Suprapubic skin (tissue), 4 donors: ENCODE measurements around the gene CBS. TPM values are rescaled to one million over a fixed set of nuclear protein-coding genes. Genes with fewer than 3 reads are reported as not detected.
A peak's percentile ranks its signal among the peaks of the same experiment; 100 is the strongest.
"Not testable (repeated sequence)": the region's sequence is repeated elsewhere in the genome, so short reads cannot be mapped to it uniquely, and the experiment has no call there.

ENCODE experiments used
- DNase-seq, 2 donors: peaks; one replicate each; pipeline ENCODE4 v3.0.0-alpha.2; 2019; ENCODE audit warnings: low spot score in 2 of 2
- H3K27ac ChIP-seq: fragments of 200-600 bp; sonication (generic); one replicate; pipeline ENCODE4 v1.5.1; 2019
- H3K27me3 ChIP-seq: fragments of 200-600 bp; sonication (generic); one replicate; pipeline ENCODE4 v1.5.1; 2019
- H3K36me3 ChIP-seq: fragments of 200-600 bp; sonication (generic); one replicate; pipeline ENCODE4 v1.5.1; 2019
- H3K4me1 ChIP-seq: fragments of 200-600 bp; sonication (generic); one replicate; pipeline ENCODE4 v1.5.1; 2019
- H3K4me3 ChIP-seq: fragments of 200-600 bp; sonication (generic); one replicate; pipeline ENCODE4 v1.5.1; 2019; ENCODE audit warnings: mild to moderate bottlenecking
- H3K9me3 ChIP-seq: fragments of 200-600 bp; sonication (generic); one replicate; pipeline ENCODE4 v1.5.1; 2019
- WGBS: methylation state at CpG from one replicate; pipeline ENCODE4 v1.1.5; 2018; 5-methylcytosine and 5-hydroxymethylcytosine counted together
- total RNA-seq, 4 donors: library from RNA; depleted of rRNA; stranded (reverse); fragments of >200 nt; gene quantifications; one replicate each; pipeline ENCODE4 v1.1.0, GENCODE V29; 2016

CBS gene
- total RNA-seq: 1 to 10 TPM; 3.3 to 7.1 (median 6.1) TPM

- H3K27me3 ChIP-seq, DNase-seq, H3K4me1 ChIP-seq, H3K36me3 ChIP-seq, H3K27ac ChIP-seq, H3K9me3 ChIP-seq, H3K4me3 ChIP-seq: not testable (repeated sequence)
- WGBS: no CpG with 5 or more reads among the region's 84 CpGs
Observed at GRCh38 chr21:43075170-43076022, at the start of gene CBS. Gene CBS, minus strand, starts transcription at chr21:43075835. Its CDS starts 3,642 bp downstream, at chr21:43072193.

GRCh38 chr21:43115956-43116355 is 40.3 kb upstream of the CBS start:
- H3K4me1 ChIP-seq, H3K9me3 ChIP-seq: not testable (repeated sequence)
- WGBS: no CpG with 5 or more reads among the region's 4 CpGs

GRCh38 chr21:43114483-43114882 is 38.8 kb upstream of the CBS start:
- not testable (repeated sequence) for H3K27me3 ChIP-seq, H3K36me3 ChIP-seq, H3K9me3 ChIP-seq, H3K27ac ChIP-seq, H3K4me3 ChIP-seq, H3K4me1 ChIP-seq, DNase-seq
- WGBS: no CpG with 5 or more reads among the region's 6 CpGs

More at GRCh38 chr21:43115956-43116355, 40.3 kb upstream of the CBS start:
- not testable (repeated sequence) for DNase-seq, H3K27me3 ChIP-seq, H3K36me3 ChIP-seq, H3K4me3 ChIP-seq, H3K27ac ChIP-seq

- H3K9me3 ChIP-seq, H3K27ac ChIP-seq, H3K36me3 ChIP-seq, H3K27me3 ChIP-seq, H3K4me3 ChIP-seq, DNase-seq, H3K4me1 ChIP-seq: not testable (repeated sequence)
- no CpG with 5 or more reads among the region's 7 CpGs for WGBS
Observed at GRCh38 chr21:43109006-43109405, 33.4 kb upstream of the CBS start.

- not testable (repeated sequence) for H3K27me3 ChIP-seq, DNase-seq, H3K4me1 ChIP-seq, H3K27ac ChIP-seq, H3K4me3 ChIP-seq, H3K36me3 ChIP-seq, H3K9me3 ChIP-seq
- no CpG with 5 or more reads among the region's 17 CpGs for WGBS
Observed at GRCh38 chr21:43108177-43108576, 32.5 kb upstream of the CBS start.

GRCh38 chr21:43107794-43108137 is 32.1 kb upstream of the CBS start:
- no CpG with 5 or more reads among the region's 17 CpGs for WGBS
- not testable (repeated sequence) for H3K4me3 ChIP-seq, H3K9me3 ChIP-seq, DNase-seq, H3K36me3 ChIP-seq, H3K4me1 ChIP-seq, H3K27ac ChIP-seq, H3K27me3 ChIP-seq

- H3K4me3 ChIP-seq, H3K4me1 ChIP-seq, H3K27me3 ChIP-seq, H3K36me3 ChIP-seq, H3K9me3 ChIP-seq, H3K27ac ChIP-seq: not testable (repeated sequence)
- WGBS: no CpG with 5 or more reads among the region's 107 CpGs
- peak; percentile 65 to 76 for DNase-seq
Observed at GRCh38 chr21:43106965-43107793, 31.5 kb upstream of the CBS start, which contains the start of gene U2AF1. Gene U2AF1, minus strand, starts transcription at chr21:43107570. Its CDS starts 76 bp downstream, at chr21:43107494.

GRCh38 chr21:43104642-43105041 is 29.0 kb upstream of the CBS start:
- not testable (repeated sequence) for DNase-seq, H3K27me3 ChIP-seq, H3K4me3 ChIP-seq, H3K9me3 ChIP-seq, H3K4me1 ChIP-seq, H3K36me3 ChIP-seq, H3K27ac ChIP-seq
- 60% methylated on average over 2 of the region's 5 CpGs for WGBS

- H3K27me3 ChIP-seq, H3K4me1 ChIP-seq, H3K4me3 ChIP-seq, DNase-seq, H3K9me3 ChIP-seq, H3K36me3 ChIP-seq, H3K27ac ChIP-seq: not testable (repeated sequence)
- WGBS: no CpG with 5 or more reads among the region's 4 CpGs
Observed at GRCh38 chr21:43102281-43102680, 26.6 kb upstream of the CBS start.

- H3K4me1 ChIP-seq, H3K4me3 ChIP-seq, H3K9me3 ChIP-seq, H3K36me3 ChIP-seq, H3K27ac ChIP-seq, H3K27me3 ChIP-seq, DNase-seq: not testable (repeated sequence)
- no CpG with 5 or more reads among the region's 5 CpGs for WGBS
Observed at GRCh38 chr21:43101676-43102075, 26.0 kb upstream of the CBS start.

- not testable (repeated sequence) for H3K9me3 ChIP-seq, H3K4me1 ChIP-seq, H3K27ac ChIP-seq, H3K27me3 ChIP-seq, H3K36me3 ChIP-seq, H3K4me3 ChIP-seq, DNase-seq
- WGBS: no CpG with 5 or more reads among the region's 7 CpGs
Observed at GRCh38 chr21:43101000-43101399, 25.4 kb upstream of the CBS start.

GRCh38 chr21:43091979-43092614 is 16.5 kb upstream of the CBS start:
- H3K27me3 ChIP-seq, H3K4me1 ChIP-seq, H3K9me3 ChIP-seq, H3K4me3 ChIP-seq, H3K27ac ChIP-seq, H3K36me3 ChIP-seq, DNase-seq: not testable (repeated sequence)
- WGBS: no CpG with 5 or more reads among the region's 16 CpGs

- H3K4me1 ChIP-seq, H3K27me3 ChIP-seq, H3K36me3 ChIP-seq, H3K4me3 ChIP-seq, H3K27ac ChIP-seq, H3K9me3 ChIP-seq, DNase-seq: not testable (repeated sequence)
- 50% methylated on average over 1 of the region's 3 CpGs for WGBS
Observed at GRCh38 chr21:43090947-43091346, 15.3 kb upstream of the CBS start.

- WGBS: no CpG with 5 or more reads among the region's 17 CpGs
Observed at GRCh38 chr21:43089463-43089862, 13.8 kb upstream of the CBS start.

More at GRCh38 chr21:43089463-43089862, 13.8 kb upstream of the CBS start:
- not testable (repeated sequence) for H3K27ac ChIP-seq, DNase-seq, H3K36me3 ChIP-seq, H3K9me3 ChIP-seq, H3K27me3 ChIP-seq, H3K4me3 ChIP-seq, H3K4me1 ChIP-seq
